ENCODE measurements around the gene KASH5. TPM values are rescaled to one million over a fixed set of nuclear protein-coding genes. Genes with fewer than 3 reads are reported as not detected.
A peak's percentile ranks its signal among the peaks of the same experiment; 100 is the strongest.

Gene KASH5
- total and polyA plus RNA-seq, 2 of the 8 experiments (the other 6 are each of a cell fraction or from before 2014, with no cell fraction given) = 0.05 to 0.19 TPM

DNA sequence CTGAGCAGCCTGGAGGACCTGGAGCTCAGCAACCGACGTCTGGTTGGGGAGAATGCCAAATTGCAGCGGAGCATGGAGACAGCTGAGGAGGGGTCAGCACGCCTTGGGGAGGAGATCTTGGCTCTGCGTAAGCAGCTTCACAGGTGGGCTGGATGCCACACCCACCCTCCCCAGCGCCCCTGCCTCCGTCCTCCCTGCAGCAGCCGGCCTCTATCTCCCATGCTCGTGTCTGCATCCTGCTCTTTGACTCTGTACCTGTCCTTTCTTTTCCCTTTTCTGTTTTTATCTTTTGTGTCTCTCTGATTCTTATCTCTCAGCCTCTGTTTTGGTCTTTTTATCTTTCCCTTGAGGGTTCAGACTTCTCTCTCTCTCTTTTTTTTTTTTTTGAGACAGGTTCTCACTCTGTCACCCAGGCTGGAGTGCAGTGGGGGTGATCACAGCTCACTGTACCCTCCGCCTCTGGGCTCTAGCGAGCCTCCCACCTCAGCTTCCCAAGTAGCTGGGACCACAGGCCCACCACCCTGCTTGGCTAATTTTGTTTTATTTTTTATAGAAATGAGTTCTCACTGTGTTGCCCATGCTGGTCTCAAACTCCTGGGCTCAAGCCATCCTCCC lies 10.1 kb downstream of the KASH5 start:
- H3K27ac ChIP-seq (ENCODE audit: low read depth, low read length) = no peak overlapping the region
- peak overlapping the region; percentile 80; the same call in 1 of the 2 replicates for H2BK12ac ChIP-seq (ENCODE audit: low read depth, low read length)
- no peaks in the 10 kb centered on the region for H3K23me2 ChIP-seq (ENCODE audit: low read depth, low read length)
- H3K79me1 ChIP-seq (ENCODE audit: low read depth, low read length) = no peaks in the 10 kb centered on the region
- H4K8ac ChIP-seq (ENCODE audit: extremely low read depth, insufficient read depth, low read length) = no peak overlapping the region
- peak overlapping the region; percentile 34; the same call in 1 of the 2 replicates for H2BK20ac ChIP-seq (ENCODE audit: low read length)
- H3K36me3 ChIP-seq (ENCODE audit: control insufficient read depth in 2 of 4, insufficient read depth in 4 of 4, low read length in 3 of 4) = no peaks in the 10 kb centered on the region
- ChIA-PET POLR2A (ENCODE audit: partially characterized antibody) (interaction anchor here (0.5 to 2.0 kb wide), 5 partner anchors 20 to 94 kb away, joined by 3 to 6 read pairs (median 3); partner anchors contain the start of gene PIH1D1), CTCF (ENCODE audit: partially characterized antibody) (interaction anchor here (1.2 to 10.4 kb wide), 3 partner anchors 17 to 32 kb away, joined by 3 to 291 read pairs (median 13); no protein-coding TSS in a partner anchor)
- H2AK5ac ChIP-seq (ENCODE audit: low read depth, low read length) = no peak overlapping the region
- no peak overlapping the region for H4K5ac ChIP-seq (ENCODE audit: insufficient read length, low read depth, low read length)
- H4K91ac ChIP-seq (replicated peaks; ENCODE audit: insufficient read length, low read length) = no peak overlapping the region
- no peak overlapping the region for H2BK5ac ChIP-seq (ENCODE audit: low read depth, low read length)
- no peak overlapping the region for H3K18ac ChIP-seq (ENCODE audit: extremely low read depth, low read length)
- no peak overlapping the region for H3K4me2 ChIP-seq (ENCODE audit: insufficient read depth in 1 of 2, low read depth in 2 of 2, low read length in 2 of 2)
- H3K27me3 ChIP-seq (replicated peaks in 1 of 4; ENCODE audit: control insufficient read depth in 3 of 4, extremely low read depth in 1 of 4, insufficient read depth in 3 of 4, low read length in 3 of 4) = no peaks in the 10 kb centered on the region
- no peak overlapping the region for H2AFZ ChIP-seq (ENCODE audit: low read length)
- peaks cover 0 to 19% (median 9%) of the 10 kb centered on the region in 4 experiments; a peak in 3 of 7 replicates for H3K4me1 ChIP-seq (replicated peaks in 1 of 4; ENCODE audit: control insufficient read depth in 3 of 4, insufficient read depth in 4 of 4, low read length in 3 of 4)
- H3K23ac ChIP-seq (ENCODE audit: insufficient read length) = no peak overlapping the region
- DNase-seq (ENCODE audit: low read depth in 1 of 2, low spot score in 2 of 2) (no peak), FAIRE-seq (no peak)
- H3K4ac ChIP-seq (replicated peaks; ENCODE audit: insufficient read length, low read depth, low read length) = no peak overlapping the region
- H3K9ac ChIP-seq (replicated peaks in 1 of 4; ENCODE audit: extremely low read depth in 1 of 4, low read depth in 3 of 4, low read length in 3 of 4) = no peak overlapping the region; a peak in 1 of 7 replicates
- no peaks in the 10 kb centered on the region for H3K9me3 ChIP-seq (ENCODE audit: insufficient read depth in 2 of 2, low read depth in 1 of 2, low read length in 1 of 2)
- no peak overlapping the region for H3K4me3 ChIP-seq (ENCODE audit: extremely low read depth in 1 of 4, insufficient read depth in 2 of 4, low read depth in 3 of 4, low read length in 4 of 4)
- no peak for TF ChIP-seq TEAD4 (IDR thresholded peaks at IDR 0.05; ENCODE audit: low read depth, low read length)
- no peak for TF ChIP-seq RAD21 (IDR thresholded peaks at IDR 0.05 in 1 of 2, conservative IDR thresholded peaks at IDR 0.05 in 1 of 2; ENCODE audit: low read depth in 2 of 2, low read length in 2 of 2)
- TF ChIP-seq FOSL1 (IDR thresholded peaks at IDR 0.05; ENCODE audit: insufficient read depth, low read depth, low read length) = no peak
- TF ChIP-seq KDM5A (IDR thresholded peaks at IDR 0.05; ENCODE audit: low read length) = no peak
- TF ChIP-seq BRCA1 (IDR thresholded peaks at IDR 0.05; ENCODE audit: low read depth, low read length) = no peak
- TF ChIP-seq, protein P1, sequence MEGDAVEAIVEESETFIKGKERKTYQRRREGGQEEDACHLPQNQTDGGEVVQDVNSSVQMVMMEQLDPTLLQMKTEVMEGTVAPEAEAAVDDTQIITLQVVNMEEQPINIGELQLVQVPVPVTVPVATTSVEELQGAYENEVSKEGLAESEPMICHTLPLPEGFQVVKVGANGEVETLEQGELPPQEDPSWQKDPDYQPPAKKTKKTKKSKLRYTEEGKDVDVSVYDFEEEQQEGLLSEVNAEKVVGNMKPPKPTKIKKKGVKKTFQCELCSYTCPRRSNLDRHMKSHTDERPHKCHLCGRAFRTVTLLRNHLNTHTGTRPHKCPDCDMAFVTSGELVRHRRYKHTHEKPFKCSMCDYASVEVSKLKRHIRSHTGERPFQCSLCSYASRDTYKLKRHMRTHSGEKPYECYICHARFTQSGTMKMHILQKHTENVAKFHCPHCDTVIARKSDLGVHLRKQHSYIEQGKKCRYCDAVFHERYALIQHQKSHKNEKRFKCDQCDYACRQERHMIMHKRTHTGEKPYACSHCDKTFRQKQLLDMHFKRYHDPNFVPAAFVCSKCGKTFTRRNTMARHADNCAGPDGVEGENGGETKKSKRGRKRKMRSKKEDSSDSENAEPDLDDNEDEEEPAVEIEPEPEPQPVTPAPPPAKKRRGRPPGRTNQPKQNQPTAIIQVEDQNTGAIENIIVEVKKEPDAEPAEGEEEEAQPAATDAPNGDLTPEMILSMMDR (IDR thresholded peaks at IDR 0.05; ENCODE audit: control extremely low read depth in 1 of 3, insufficient read depth in 1 of 3, low read depth in 1 of 3, low read length in 3 of 3) = no peak
- no peak for TF ChIP-seq SAP30 (IDR thresholded peaks at IDR 0.05; ENCODE audit: insufficient read depth, insufficient replicate concordance, low read length)
- TF ChIP-seq RBBP5 (IDR thresholded peaks at IDR 0.05; ENCODE audit: borderline replicate concordance, low read depth, low read length) = no peak
- TF ChIP-seq POLR2AphosphoS5 (IDR thresholded peaks at IDR 0.05; ENCODE audit: low read depth, low read length) = no peak
- no peak for TF ChIP-seq TCF12 (IDR thresholded peaks at IDR 0.05; ENCODE audit: low read depth, low read length)
- H4K20me1 ChIP-seq (replicated peaks in 1 of 2; ENCODE audit: control insufficient read depth in 1 of 2, insufficient read depth in 2 of 2, low read length in 2 of 2) = no peaks in the 10 kb centered on the region
- 0 out of 2 replicates have a peak overlapping the region, but pooled peaks have one; percentile 8 for H2BK15ac ChIP-seq (ENCODE audit: low read length)
- no peak overlapping the region for H2BK120ac ChIP-seq (replicated peaks; ENCODE audit: low read depth, low read length)
- H3K14ac ChIP-seq (ENCODE audit: insufficient read length) = no peak overlapping the region
- no peak overlapping the region for H3K56ac ChIP-seq (replicated peaks; ENCODE audit: insufficient read length, low read depth, low read length)
- H3K79me2 ChIP-seq (ENCODE audit: control insufficient read depth in 1 of 2, insufficient read depth in 2 of 2, low read length in 2 of 2) = no peaks in the 10 kb centered on the region
- 71% methylated on average over 8 of the region's 11 CpGs; no CpG with 5 or more reads in 1 of the 2 experiments for WGBS, 2 experiments (ENCODE audit: extremely low coverage in 1 of 2, insufficient coverage in 1 of 2, insufficient read length in 1 of 2, insufficient replicate concordance in 2 of 2, low coverage in 1 of 2, low lambda C conversion rate in 2 of 2, missing lambda C conversion rate in 1 of 2)
